ENCODE data around the gene NSMCE4A. TPM values are rescaled to one million over a fixed set of nuclear protein-coding genes. Genes with fewer than 3 reads are reported as not detected.

NSMCE4A gene
- total and polyA plus RNA-seq, 2 of the 8 experiments (the other 6 are each of a cell fraction or from before 2014, with no cell fraction given): 48.6 to 66.0 TPM

- TF ChIP-seq ATF2 (IDR thresholded peaks at IDR 0.05; ENCODE audit: low read length) (no peak), ZNF274 (IDR thresholded peaks at IDR 0.05; ENCODE audit: borderline replicate concordance, extremely low read depth, low read length) (no peak), POU5F1 (IDR thresholded peaks at IDR 0.05; ENCODE audit: low read depth, low read length) (no peak), CTBP2 (IDR thresholded peaks at IDR 0.05; ENCODE audit: borderline replicate concordance, insufficient read depth, insufficient read length, low read length) (no peak), CEBPB (IDR thresholded peaks at IDR 0.05; ENCODE audit: low read depth, low read length) (no peak), SIX5 (IDR thresholded peaks at IDR 0.05; ENCODE audit: low read depth, low read length) (no peak)
Observed at GRCh38 chr10:121936295-121936694, 38.7 kb downstream of the NSMCE4A start (continued).

Measured in H1 (cell line).